BE2C (cell line): ENCODE results near the gene ANO10.

Experiments
- DNase-seq: peaks from one replicate; pipeline ENCODE4 v3.0.0-alpha.2; 2020
- H3K27me3 ChIP-seq: fragments of 250-450 bp; sonication (Bioruptor Pico); 2 replicates; pipeline ENCODE4 v1.5.1; 2020; ENCODE audit warnings: mild to moderate bottlenecking
- H3K36me3 ChIP-seq: fragments of 250-450 bp; sonication (Bioruptor Pico); 2 replicates; pipeline ENCODE4 v1.5.1; 2020; ENCODE audit warnings: mild to moderate bottlenecking
- H3K4me1 ChIP-seq: fragments of 250-450 bp; sonication (Bioruptor Pico); 2 replicates; pipeline ENCODE4 v1.5.1; 2020
- H3K4me3 ChIP-seq: 2 replicates; pipeline ENCODE4 v1.5.1; 2011; ENCODE audit warnings: low read depth, low read length
- H3K9me3 ChIP-seq: fragments of 250-450 bp; sonication (Bioruptor Pico); 2 replicates; pipeline ENCODE4 v1.5.1; 2020
- TF ChIP-seq, protein P1 (sequence below): IDR thresholded peaks from 2 replicates; pipeline ENCODE4 v1.5.1; 2012; ENCODE audit warnings: mild to moderate bottlenecking, low read depth, low read length

The ANO10 gene

DNA sequence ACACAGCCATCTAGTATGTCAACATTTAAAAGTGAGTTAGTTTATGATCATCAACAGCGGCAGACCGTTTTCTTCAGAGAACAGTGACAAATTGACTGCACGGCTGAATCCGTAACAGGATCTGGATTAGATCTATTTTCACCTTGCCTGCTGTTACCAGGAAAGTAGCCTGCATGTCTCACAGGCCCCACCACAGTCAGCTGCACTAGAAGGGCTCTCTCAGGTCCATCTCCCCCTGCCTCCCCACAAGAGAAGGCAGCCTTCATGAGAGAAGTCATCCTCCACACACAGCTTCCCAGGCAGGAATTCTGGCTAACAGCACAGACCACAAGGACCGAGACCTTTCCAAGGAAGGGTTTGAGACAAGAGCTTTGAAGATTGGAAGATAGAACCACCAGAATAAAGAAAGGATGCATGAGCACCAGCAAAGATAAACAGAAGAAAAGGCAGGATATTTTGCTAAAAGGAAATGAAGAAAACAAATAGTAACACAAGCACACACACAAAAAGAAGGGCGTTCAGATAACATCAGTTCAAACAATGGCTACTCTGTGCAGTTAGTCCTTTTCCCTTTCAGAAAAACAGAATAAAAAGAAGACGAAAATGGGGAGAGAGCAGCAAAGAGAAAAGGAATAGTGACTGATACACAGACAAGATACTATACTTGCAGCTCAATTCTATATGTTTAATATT lies 208.0 kb downstream of the ANO10 start:
- peak; percentile 18 for DNase-seq
- Histone ChIP-seq H3K36me3 (no peaks in the 10 kb centered on the region), H3K27me3 (no peaks in the 10 kb centered on the region), H3K9me3 (no peaks in the 10 kb centered on the region), H3K4me3 (no peak overlapping the region), H3K4me1 (peaks cover 6% of the 10 kb centered on the region; the same call in 1 of the 2 replicates)
- TF ChIP-seq, protein P1, sequence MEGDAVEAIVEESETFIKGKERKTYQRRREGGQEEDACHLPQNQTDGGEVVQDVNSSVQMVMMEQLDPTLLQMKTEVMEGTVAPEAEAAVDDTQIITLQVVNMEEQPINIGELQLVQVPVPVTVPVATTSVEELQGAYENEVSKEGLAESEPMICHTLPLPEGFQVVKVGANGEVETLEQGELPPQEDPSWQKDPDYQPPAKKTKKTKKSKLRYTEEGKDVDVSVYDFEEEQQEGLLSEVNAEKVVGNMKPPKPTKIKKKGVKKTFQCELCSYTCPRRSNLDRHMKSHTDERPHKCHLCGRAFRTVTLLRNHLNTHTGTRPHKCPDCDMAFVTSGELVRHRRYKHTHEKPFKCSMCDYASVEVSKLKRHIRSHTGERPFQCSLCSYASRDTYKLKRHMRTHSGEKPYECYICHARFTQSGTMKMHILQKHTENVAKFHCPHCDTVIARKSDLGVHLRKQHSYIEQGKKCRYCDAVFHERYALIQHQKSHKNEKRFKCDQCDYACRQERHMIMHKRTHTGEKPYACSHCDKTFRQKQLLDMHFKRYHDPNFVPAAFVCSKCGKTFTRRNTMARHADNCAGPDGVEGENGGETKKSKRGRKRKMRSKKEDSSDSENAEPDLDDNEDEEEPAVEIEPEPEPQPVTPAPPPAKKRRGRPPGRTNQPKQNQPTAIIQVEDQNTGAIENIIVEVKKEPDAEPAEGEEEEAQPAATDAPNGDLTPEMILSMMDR: no peak

DNA sequence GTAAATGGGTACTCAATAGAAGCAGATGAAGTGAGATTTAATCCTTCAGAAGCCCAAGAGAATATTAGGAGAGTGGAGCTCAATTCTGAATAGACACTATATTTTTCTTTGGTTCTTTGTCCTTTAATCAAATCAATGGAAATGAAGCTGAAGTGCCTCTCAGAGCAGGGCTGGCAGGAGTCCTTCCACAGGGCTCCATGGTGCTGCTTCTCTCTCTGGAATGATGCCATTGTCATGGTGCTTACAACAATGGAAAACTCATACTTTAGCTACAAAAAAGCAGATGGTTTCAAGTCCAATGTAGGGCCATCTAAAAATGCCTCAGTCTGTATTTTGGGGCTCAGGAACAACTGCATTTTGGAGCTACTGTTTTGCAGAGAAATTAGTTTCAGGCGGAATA lies 210.4 kb downstream of the ANO10 start:
- Histone ChIP-seq H3K27me3 (no peaks in the 10 kb centered on the region), H3K4me1 (peaks cover 6% of the 10 kb centered on the region; the same call in 1 of the 2 replicates), H3K36me3 (no peaks in the 10 kb centered on the region), H3K4me3 (no peak overlapping the region), H3K9me3 (no peaks in the 10 kb centered on the region)
- DNase-seq: no peak
- TF ChIP-seq, protein P1: no peak

DNA sequence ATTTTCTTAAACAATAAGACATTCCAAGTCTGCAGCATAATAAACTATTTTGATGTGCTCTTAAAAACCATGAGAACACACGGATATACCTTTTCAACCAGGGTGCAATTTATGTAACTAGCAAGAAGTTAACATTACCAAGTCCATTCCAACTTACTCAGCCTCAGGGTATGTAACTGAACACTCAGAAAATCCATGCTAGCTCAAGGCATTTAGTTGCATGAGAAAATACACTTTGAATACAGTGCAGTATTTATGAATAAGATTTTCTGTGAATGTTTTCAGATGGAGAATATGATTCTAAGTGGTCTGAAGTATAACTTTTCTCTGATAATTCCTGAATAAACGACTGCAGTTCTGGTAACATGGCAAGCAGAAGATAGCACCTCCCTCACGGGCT lies 211.2 kb downstream of the ANO10 start:
- no peak for DNase-seq
- Histone ChIP-seq H3K4me1 (peaks cover 6% of the 10 kb centered on the region; the same call in 1 of the 2 replicates), H3K9me3 (no peaks in the 10 kb centered on the region), H3K36me3 (no peaks in the 10 kb centered on the region), H3K4me3 (no peak overlapping the region), H3K27me3 (no peaks in the 10 kb centered on the region)
- TF ChIP-seq, protein P1: no peak

DNA sequence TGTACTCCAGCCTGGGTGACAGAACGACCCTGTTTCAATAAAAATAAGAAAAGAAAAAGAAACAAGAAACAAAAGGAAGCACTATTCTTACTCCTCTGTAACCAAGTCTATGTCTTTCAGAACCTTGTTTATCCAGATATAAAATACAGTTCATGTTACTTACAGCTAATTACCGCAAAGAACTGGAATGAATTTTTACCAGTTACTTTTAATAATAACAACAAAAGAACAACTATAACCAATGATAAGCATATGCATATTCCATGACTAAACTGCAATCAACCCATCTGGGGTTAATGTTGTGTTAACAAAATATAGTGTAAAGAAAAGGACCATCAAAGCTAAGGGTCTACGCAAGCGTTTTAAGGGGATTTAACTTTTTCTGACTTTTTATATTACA lies 212.3 kb downstream of the ANO10 start:
- Histone ChIP-seq H3K27me3 (no peaks in the 10 kb centered on the region), H3K36me3 (no peaks in the 10 kb centered on the region), H3K4me3 (no peak overlapping the region), H3K4me1 (peaks cover 6% of the 10 kb centered on the region; the same call in 1 of the 2 replicates), H3K9me3 (no peaks in the 10 kb centered on the region)
- DNase-seq: no peak
- TF ChIP-seq, protein P1: no peak

DNA sequence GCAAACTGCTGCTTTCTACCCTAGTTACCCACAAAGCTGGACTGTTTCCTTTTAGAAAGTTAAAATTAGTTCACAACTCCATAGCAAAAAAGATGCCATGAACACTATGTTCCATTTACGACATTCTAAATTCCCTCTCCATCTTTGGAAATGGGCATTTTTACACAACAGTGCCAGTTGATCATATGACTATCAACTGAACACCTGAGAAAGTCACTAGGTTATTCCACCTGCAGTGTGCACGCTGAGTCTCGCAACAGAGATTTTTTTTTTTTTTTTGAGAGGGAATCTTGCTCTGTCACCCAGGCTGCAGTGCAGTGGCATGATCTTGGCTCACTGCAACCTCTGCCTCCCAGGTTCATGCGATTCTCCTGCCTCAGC lies 215.2 kb downstream of the ANO10 start:
- H3K4me3 ChIP-seq: no peak overlapping the region
- H3K27me3 ChIP-seq: no peaks in the 10 kb centered on the region
- H3K36me3 ChIP-seq: no peaks in the 10 kb centered on the region
- TF ChIP-seq, protein P1: no peak
- H3K9me3 ChIP-seq: no peaks in the 10 kb centered on the region
- no peaks in the 10 kb centered on the region for H3K4me1 ChIP-seq
- no peak for DNase-seq

DNA sequence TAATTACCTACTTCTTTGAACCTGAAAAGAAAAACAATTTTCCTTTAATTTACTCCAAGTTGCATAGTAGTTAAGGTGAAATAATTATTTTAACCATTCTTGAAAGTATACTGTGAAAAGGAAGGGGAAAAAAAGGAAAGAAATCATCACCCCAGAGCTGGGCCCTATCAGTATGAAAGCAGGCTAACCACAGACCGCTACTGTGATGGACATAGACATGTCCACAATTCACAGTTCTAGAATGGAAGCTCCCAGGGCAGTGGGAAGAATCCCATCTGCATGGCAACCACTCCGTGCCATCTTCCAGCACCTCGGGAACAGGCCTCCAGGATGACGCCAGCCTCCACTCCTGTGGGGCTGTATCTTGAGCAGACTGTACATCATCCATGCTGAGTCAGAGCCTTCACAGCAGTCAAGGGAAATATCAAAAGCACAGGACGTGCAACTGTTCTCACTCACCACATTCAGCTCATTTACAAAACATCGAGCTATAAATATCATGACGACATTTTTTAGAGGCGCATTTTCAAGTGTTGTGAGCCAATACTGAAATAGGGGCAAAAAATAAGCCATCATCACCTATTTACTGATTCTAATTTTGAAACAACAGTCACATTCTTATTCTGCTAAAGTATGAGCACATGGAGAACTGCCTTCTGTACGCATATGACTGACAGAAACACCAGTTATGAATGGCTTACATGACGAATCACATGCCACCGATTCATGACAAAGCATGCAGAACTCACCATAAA lies 215.7 kb downstream of the ANO10 start:
- no peaks in the 10 kb centered on the region for H3K4me1 ChIP-seq
- no peaks in the 10 kb centered on the region for H3K9me3 ChIP-seq
- H3K27me3 ChIP-seq: no peaks in the 10 kb centered on the region
- H3K36me3 ChIP-seq: no peaks in the 10 kb centered on the region
- TF ChIP-seq, protein P1: no peak
- no peak for DNase-seq
- no peak overlapping the region for H3K4me3 ChIP-seq
